ENCODE measurements around the gene FOXK1.

The FOXK1 gene

DNA sequence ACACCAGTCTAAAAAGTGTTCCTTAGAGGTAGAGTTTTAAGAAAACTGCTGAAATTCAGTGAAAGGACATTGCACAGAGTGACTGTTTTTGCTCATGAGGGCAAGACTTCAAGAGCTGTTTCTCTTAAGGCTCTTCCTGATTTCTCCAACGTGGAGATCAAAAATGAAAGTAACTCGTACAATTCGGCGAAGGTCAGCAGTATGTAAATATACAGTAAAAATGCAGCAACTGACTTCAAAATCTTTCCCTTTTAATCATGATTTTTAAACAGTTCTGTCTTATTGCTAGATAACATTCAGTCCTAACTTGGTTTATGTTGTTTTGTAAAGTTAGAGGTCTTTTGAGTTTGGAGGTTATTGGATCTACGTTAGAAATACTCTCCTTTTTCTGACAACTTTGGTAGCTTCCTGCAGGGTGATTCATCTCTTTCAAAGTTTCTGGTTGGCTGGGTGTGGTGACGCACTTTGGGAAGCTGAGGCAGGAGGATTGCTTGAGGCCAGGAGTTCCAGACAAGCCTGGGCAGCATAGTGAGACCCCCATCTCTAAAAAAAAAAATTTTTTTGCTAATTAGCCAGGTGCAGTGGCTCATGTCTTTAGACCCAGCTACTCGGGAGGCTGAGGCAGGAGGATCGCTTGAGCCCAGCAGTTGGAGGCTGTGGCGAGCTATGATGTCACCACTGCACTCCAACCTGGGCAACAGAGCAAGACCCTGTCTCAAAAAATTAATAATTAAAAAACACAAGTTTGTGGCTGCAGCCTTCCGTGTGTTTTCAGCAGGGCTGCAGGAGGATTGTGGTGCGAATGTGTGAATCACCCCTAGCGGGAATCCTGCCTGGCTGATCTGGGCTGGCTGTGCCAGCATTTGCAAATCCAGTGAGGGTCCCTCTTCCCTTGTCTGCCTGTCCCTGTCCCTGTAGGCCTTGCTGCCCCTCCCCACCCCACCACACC lies 64.2 kb downstream of the FOXK1 start:
- peak; percentile 56 for DNase-seq

DNA sequence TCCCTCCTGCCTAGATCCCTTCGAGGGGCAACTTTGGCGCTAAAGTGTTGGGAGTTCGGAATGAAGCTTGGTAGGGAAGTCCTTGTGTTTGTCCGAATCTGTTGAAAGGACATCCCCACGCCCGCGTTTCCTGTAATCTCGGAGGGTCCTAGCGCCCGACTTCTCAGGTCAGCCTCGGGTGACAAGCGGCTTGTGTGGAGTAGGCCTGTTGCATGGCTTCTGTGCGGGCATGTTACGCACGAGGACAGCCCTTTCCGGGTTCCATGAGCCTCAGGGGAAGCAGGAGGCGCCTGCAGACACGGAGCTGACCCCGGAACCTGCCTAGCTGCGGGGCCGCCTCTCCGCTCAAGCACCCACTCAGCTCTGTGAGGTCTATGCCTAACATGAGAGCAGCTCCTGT lies 64.9 kb downstream of the FOXK1 start:
- no peak for DNase-seq

DNA sequence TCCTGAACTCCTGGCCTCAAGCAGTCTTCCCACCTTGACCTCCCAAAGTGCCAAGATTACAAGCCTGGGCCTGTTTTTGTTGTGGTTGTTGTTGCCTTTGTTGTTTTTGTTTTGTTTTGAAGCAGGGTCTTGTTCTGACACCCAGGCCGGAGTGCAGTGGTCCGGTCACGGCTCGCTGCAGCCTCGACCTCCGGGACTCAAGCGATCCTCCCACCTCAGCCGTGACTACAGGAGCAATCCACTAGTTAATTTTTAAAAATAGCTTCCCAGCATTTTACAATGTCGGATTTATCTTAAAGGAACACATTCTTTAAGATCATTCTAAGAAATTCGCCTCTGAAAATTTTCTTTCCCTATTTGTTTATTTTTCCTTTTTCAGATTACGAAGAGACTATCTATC lies 65.7 kb downstream of the FOXK1 start:
- no peak for DNase-seq

DNA sequence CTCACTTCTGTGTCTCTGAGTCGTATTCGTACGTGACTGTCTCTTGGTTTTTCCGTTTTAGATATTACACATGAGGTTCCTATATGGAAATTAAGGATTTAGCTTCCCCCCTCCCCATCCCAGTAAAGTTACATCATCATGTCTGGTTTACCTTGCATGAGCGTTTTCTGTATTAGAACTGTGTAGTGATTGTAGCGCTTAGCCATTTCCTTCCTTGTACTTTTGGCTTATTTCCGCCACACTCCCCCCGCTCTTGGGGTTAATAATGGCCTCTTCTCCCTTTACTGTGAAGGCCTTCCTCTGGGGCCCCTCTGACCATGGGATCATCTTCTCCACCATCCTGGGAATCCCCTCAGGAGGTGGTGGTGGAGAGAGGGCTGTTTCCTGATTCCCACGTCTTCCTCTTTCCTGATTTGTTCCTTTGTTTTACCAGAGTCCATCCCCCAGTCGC lies 66.2 kb downstream of the FOXK1 start:
- DNase-seq, result no peak

DNA sequence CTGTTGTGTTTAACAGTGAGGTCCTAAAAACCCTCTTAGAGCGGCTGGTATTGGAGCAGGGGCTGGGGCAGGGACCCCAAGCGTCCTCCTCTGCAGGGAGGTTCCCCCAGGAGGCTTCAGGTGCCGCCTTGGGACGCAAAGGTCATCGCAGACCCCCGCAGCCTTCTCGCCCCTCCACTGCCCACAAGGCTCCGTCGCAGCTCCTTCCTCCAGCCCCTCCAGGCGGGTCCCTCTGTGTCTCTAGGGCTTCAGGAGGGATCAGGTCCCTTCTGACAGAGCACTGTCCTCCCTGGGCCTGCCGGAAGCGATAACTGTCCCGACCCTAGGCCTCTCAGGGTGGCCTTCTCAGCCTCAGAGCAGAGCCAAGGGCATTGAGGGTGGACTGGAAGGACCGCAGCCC lies 67.3 kb downstream of the FOXK1 start:
- DNase-seq, result no peak

DNA sequence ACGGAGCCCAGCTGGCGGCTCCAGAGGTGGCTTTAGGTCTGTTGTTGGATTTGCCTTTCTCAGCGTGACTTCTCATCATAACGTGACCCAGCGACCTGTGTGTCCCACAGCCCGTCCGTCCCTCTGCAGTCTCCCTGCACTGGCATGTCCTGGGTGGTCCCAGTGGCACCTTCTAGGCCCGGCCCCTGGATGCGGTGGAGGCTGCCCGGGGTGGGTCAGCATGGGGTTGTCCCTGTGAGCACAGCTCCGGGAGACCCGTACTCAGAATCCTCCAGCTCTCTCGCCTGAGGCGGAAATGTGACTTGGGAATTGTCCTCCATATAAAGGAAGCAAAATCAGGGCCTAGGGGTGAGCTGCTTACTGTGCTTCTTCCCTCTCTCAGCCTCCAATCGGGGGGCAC lies 67.7 kb downstream of the FOXK1 start:
- DNase-seq, result no peak

DNA sequence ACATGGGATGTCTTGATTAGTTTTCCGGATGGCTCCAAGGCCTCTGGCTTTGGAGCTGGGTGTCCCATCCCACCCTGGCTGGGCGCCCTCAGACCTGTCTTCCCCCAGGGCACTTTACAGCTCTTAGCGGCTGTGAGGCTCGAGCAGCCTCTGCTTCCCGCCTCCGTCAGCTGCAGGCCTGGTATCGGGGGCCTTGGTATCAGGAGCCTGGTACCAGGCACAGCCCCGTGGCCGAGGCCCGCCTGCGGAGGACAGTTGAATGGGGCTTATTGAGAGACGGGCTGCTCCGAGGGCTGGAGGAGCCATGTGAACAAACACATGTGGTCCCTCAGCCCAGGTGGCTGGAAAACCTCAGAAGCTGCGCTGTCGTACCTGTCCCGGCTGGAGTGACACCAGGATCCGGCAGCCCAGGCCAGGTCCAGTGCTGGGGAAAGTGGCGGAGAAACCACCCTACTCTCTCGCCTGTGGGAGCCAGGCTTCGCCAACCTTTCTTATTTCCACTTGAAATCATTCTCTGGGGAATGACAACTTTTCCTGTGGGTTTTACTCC lies 69.4 kb downstream of the FOXK1 start:
- DNase-seq, result no peak

DNA sequence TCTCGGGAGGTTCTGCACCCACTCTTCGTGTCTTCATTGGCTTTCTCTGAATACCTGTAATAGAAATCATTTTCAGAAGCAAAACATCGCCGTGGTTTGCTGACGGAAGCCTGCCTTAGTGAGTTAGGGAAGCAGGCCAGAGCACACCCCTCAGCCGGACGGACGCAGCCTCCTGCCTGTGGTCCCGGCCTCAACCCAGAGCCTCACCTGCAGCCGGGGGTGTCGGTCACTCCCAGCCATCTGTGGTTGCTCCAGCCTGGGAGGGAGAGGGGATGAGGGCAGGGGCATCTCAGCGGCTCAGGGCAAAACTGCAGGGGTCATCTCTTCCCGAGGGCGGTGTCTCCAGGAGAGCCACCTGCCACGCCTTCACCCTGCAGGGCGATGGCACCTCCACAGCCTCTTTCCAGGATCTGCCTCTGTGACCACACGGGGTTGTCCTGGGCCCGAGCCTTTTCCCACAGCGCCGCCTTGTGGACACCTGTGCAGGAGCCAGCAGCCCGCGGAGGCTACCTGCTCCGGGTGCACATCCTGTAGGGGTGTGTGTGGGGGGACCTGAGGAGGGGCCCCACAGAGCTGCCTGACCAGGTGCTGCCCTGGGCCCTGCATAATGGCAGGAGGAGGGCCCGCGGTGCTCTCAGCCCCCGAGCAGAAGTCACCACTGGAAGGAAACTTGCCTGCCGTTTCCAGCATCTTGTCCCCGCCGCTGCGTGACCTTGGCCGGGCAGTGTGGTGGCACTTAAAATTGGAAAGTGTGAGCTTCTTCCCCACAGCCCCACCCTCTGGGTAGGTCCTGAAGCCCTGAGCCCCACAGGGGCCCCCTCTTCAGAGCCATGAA lies 71.7 kb downstream of the FOXK1 start:
- DNase-seq, result peak; percentile 86

DNA sequence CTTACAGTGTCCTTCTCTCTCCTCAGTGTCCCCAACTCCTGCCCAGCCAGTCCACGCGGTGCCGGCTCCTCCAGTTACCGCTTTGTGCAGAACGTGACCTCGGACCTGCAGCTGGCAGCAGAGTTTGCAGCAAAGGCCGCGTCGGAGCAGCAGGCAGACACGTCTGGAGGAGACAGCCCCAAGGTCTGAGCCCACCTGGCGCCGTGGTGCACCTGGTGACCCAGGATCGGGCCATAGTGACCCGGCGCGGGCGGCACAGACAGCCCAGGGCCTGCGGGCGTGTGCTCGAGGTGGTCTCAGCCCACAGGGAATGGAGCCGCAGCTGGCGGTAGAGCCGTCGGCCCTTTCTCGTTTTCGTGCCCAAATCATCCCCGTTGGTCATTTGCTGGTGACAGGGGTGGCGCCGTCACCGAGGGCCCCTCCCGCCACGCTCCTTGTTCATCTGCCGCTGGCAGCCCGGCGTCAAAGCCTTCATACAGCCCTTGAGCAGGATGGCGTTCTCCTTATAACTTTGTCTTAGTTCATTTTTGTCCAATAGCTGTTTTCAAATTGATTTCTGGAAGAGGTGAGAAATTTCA lies 72.4 kb downstream of the FOXK1 start:
- no peak for DNase-seq

DNA sequence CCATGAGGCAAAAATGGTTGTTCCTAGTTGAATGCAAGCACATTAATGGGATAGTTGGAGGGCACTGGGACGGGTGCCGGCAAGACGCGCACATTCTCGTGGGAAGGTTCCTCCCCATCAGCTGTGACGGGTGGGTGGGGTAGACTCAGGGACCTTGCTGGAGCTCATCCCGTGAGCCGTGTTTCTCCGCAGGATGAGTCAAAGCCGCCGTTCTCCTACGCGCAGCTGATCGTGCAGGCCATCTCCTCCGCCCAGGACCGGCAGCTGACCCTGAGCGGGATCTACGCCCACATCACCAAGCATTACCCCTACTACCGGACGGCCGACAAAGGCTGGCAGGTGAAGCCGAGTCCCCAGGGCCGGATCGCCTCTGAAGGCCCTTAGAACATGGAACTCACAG lies 73.0 kb downstream of the FOXK1 start:
- no peak for DNase-seq

DNA sequence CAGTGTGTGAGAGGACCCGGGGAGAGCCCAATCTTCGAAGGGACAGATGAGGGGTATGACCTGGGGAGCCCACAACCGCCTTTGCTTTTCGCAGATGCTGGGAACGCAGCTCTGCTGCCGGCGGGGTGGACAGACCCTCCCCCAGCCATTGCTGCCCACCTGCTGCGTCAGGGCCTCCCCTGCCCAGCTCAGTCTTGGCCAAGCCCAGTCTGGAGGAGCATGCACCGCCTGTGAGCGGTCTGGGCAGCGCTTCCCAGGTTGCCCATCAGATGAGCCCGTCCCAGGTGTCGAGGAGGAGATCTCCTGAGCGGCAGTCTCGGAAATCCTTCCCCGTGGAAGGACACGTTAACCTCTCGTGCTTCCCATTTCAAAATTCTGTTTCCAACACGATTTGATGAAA lies 76.0 kb downstream of the FOXK1 start:
- no peak for DNase-seq

DNA sequence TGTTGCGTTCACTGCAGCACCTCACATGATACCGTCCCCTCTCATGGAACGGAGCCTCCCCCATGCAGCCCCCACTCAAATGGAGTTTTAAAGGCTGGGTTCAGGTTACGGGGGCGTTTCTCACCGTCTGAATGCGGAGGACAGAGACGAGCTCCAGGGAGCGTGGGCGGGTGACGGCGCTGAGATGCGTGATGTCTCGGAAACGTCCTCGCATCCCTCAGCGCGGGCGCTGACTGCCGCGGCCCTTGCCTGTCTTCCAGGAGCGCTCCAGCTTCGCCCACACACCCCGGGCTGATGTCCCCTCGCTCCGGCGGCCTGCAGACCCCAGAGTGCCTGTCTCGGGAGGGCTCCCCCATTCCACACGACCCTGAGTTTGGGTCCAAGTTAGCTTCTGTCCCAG lies 76.7 kb downstream of the FOXK1 start:
- no peak for DNase-seq

DNA sequence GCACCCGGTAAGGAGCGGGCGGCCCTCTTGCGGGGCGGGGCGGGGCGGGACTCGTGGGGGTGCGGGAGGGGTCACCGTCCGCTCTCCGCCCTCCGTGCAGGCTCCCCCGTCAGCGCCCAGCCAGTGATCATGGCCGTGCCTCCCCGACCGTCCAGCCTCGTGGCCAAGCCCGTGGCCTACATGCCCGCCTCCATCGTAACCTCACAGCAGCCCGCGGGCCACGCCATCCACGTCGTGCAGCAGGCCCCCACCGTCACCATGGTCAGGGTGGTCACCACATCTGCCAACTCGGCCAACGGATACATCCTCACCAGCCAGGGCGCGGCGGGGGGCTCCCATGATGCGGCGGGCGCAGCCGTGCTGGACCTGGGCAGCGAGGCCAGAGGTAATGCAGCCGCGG lies 77.1 kb downstream of the FOXK1 start:
- no peak for DNase-seq

DNA sequence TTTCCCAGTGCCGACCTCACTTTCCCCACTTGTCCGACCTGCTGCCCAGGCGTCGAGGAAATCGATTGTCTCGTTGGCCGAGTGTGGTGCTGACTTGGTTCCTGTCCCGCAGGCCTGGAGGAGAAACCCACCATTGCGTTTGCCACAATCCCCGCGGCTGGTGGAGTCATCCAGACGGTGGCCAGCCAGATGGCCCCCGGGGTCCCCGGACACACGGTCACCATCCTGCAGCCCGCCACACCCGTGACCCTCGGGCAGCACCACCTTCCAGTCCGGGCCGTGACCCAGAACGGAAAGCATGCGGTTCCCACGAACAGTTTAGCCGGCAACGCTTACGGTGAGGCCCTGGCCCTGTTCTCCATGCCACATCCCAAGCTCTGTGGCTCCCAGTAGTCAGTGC lies 78.9 kb downstream of the FOXK1 start:
- DNase-seq, result no peak

DNA sequence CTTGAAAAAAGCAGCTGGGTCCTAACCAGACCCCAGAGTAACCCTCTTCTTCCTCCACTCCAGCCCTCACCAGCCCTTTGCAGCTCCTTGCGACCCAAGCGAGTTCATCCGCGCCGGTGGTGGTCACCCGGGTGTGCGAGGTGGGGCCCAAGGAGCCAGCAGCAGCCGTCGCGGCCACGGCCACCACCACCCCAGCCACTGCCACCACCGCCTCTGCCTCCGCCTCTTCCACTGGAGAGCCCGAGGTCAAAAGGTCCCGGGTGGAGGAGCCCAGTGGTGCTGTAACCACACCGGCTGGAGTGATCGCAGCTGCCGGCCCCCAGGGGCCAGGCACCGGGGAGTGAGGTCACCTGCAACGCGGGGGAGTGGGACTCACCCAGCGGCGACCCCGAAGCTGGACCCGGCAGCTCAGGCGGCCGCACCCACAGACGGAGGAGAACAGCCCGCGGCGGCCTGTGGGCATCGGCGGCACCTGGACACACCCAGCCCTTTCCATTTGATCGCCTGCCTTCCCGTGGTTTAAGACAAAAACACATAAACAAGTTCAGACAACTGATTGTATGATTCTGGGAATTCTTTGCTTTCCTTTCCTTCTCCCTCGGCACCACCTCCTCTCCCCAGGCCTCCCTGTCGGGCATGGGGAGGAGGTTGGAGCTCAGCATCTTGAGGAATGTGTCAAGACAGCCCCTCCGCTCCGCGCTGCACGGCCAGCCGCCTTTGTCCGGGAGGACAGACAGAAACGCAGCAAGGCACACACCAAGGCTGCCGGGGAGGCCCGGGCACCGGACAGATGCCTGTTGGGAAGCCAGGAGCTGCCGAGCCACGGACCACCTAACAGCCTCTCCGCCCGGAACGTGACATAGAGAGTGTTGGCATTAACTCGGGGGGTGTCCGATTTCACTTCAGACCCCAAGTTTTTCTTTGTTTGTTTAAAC lies 80.3 kb downstream of the FOXK1 start:
- no peak for DNase-seq

DNA sequence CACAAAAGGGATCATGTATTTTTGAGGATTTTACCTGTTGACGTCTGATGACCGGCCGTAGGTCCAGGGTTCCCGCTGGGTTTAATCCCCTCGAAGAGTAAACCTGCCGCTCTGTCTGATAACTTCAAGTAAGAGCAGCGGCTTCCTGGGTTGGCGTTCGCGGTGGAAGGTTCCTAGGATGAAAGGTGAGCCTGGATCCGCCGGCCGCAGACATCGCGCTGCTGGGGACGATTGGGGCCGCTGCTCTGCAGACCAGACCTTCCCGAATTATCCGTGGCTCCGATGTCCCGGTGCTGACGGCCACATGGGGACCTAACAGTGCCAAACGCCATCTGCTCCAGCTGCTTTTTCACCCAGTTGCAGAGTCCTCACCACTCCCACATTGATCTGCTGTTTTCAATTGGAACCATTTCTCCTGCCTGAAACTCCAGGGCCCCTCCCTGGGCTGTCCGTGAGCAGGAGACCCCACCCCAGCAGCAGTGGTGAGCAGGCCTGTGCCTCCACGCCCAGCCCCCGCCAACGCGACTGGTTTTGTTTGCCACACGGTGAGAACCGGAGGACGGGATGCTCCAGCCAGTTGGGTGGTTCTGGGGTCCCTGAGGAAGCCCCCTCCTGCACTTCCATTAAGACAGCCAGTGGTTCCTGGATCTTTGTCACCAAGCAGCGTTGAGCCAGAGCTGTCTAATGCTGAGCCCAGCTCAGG lies 81.1 kb downstream of the FOXK1 start:
- DNase-seq, result no peak

DNA sequence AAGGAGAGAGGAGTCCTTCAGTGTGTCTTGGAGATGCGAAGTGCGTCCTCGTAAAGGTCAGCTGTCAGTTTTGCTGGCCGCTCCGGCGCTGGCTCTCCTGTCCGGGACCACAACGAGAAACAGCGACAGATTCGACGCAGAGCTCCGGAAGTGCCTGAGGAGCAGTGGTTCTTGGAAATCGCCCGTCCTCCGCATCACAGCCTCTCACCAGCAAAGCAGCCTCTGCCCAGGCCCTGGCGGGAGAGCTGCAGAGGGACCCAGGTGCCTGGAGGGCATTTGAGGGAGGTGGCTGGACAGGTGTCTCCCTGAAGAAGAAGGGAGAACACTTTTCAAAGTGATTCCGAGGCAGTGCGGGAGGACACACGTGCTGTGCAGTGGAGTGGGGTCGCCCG lies 81.7 kb downstream of the FOXK1 start:
- no peak for DNase-seq

DNA sequence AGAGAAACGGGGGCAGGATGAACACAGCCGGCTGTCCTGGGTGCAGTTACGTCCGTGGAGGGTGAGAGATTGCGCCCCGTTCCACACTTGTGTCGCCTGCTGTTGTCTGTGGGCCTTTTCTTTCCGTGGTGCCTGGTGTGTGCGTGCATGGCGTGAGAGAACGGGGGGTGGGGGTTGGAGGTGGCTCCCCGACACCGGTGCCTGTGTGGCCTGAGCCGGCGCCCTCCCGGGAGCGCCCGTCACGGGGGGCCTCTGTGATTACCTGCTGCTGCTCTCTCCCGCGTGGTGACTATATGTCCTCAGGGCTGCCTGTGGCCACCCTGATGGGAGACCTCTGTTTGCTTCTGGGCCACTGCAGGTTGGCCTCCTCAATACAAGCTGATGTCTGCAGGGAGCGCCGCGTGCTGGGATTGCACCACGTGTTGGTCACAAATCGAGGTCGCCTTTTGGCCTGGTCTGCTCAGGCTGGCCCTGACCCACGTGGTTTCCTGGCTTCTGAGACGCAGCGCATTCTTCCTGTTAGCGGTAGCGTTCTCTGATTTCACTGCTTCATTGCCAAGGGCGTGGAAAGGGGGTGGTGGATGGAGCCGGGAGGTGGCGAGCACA lies 82.4 kb downstream of the FOXK1 start:
- no peak for DNase-seq

DNA sequence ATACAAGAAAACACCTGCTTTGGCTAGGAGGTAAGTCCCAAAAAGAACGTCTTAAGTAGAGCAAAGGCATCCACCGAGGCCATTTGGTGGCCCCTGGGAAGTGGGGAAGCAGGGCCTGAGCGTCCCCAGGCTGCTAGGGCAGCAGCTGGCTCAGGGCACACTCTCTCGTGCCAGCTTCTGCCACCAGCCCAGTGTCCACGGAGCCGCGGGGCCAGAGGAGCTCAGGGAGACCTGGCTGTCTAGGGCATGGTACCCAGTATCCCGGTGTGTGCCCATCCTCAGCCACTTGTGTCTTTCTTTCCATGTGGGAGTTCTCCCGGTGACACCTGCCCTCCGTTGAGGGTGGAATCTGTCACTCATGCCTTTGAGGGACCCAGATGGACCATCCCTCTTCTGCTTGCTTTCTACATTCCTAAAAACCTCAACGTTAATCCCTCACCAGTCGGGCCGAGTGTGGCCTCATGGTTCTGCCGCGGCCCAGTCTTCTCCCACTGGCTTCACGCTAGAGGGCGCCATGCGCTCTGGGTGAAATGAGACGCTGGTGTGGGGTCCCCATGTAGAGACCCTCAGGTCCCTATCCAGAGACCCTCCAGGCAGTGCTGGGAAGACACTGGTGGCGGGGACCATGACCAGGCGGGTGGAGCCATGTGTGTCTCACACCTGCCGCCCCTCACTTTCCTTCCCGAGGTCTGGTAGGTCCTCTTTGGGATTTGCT lies 83.8 kb downstream of the FOXK1 start:
- no peak for DNase-seq

All from activated CD4-positive, alpha-beta T cell treated with anti-CD3 and anti-CD28 coated beads, Interleukin-2, Interleukin-6, amounts not matched to agents 100 ng/mL and 50 ng/mL, durations not matched to agents 16 hours and 8 hours (primary cell).